ENCODE measurements around the gene HYAL3.
A peak's percentile ranks its signal among the peaks of the same experiment; 100 is the strongest.
"Not testable (repeated sequence)": the region's sequence is repeated elsewhere in the genome, so short reads cannot be mapped to it uniquely, and the experiment has no call there.

HYAL3 gene

DNA sequence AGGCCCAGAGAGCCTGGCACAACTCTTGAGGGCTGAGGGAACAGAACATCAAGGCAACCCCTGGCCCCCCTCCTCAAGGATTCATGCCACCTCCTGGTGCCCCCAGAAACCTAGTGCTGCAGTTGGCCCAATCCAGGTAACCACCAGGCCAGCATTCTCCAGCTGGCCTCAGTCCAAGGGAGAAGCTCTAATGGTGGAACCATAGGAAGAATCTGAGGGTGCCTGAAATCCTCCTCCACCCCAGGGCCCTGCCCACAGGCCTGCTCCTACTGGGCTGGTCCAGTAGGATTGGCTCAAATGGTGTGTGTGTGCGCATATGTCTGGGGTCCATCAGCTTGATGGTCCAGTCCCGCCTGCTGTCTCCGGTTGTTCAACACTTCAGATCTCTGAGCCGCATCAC, 15.6 kb upstream of the HYAL3 start:
- DNase-seq (ENCODE audit: low spot score) = no peak

DNA sequence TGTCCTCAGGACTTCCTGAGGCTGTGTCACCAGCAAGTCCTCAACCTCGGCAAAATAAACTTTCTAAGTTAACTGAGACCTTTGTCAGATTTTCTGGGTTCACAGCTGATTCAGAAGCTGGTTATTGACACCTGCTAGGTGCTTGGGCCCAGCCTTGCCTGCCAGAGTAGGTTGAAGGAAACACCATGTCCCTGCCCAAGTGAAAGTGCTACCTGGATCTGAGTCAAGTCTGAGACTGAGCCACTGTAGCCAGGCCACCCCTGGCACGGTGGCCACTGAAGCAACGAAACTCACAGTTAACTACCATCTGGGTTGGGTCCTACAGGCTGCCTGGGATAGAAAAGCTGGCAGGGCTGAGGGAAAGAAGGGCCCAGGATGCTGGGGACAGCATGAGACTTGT, 15.1 kb upstream of the HYAL3 start:
- no peak for DNase-seq (ENCODE audit: low spot score)

DNA sequence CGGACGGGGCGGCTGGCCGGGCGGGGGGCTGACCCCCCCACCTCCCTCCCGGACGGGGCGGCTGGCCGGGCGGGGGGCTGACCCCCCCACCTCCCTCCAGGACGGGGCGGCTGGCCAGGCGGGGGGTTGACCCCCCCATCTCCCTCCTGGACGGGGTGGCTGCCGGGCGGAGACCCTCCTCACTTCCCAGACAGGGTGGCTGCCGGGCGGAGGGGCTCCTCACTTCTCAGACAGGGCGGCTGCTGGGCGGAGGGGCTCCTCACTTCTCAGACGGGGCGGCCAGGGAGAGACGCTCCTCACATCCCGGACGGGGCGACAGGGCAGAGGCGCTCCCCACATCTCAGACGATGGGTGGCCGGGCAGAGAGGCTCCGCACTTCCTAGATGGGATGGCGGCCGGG, 12.8 kb upstream of the HYAL3 start:
- DNase-seq (ENCODE audit: low spot score) = not testable (repeated sequence)

DNA sequence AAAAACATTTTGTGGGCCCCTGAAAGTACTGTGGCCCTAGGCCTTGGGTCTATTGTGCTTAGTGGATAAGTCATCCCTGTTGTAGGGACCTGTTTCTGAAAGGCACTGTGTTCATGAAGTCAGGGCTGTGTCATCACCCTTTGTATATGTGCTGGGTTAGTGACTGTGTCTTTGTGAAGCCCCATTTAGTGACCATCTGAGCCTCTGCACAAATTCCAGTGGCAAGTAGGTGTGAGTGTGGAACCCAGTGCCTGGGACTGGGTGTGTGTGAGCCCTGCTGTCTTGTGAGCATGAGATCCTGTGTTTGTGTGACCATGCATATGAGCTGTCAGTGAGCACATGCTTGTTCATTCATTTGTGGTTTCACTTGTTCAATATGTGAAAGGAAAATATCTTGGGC, 5.4 kb upstream of the HYAL3 start:
- no peak for DNase-seq (ENCODE audit: low spot score)

DNA sequence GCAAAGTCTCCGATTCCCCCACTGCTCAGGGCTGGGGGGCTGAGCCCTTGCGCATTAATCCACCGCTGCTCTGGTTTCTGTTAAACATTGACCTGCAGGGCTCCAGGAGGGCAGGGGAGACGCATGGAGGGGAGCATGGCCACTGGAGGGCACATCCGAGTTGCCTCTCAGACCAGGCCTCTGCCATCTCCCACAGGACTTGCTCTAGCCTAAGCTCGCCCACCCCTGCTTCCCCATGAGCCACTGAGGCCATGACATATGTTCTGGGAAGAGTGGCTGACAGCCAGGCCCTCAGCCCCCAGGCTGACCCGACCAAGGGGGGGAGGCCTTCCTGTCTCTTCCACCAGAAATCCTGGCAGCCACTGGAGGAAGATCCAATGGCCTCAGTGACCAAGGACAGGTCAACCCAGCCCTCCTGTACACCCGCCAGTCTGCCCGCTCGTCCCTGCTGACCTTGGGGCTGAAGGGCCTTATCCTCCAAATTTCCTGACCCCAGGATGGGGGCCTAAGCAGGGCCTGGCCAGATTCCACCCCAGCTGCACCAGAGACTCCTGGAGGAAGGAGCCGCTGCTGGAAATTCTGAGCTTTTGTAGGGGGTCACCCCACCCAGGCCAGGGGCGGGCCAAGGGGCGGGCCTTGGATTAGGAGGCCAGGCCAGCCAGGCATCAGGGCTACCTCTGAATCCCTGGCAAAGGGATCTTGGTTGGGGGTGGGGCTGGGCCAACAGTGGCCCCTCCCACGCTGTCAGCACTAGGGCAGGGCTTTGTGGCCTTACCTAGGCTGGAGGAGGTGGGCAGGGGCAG, 4.0 kb upstream of the HYAL3 start, which contains the start of gene HYAL1:
TSS of gene HYAL1 (minus strand) at position 562 of the 803 bp plus-strand sequence. CDS start 618 bp downstream, outside the sequence.
- DNase-seq (ENCODE audit: low spot score) = no peak

DNA sequence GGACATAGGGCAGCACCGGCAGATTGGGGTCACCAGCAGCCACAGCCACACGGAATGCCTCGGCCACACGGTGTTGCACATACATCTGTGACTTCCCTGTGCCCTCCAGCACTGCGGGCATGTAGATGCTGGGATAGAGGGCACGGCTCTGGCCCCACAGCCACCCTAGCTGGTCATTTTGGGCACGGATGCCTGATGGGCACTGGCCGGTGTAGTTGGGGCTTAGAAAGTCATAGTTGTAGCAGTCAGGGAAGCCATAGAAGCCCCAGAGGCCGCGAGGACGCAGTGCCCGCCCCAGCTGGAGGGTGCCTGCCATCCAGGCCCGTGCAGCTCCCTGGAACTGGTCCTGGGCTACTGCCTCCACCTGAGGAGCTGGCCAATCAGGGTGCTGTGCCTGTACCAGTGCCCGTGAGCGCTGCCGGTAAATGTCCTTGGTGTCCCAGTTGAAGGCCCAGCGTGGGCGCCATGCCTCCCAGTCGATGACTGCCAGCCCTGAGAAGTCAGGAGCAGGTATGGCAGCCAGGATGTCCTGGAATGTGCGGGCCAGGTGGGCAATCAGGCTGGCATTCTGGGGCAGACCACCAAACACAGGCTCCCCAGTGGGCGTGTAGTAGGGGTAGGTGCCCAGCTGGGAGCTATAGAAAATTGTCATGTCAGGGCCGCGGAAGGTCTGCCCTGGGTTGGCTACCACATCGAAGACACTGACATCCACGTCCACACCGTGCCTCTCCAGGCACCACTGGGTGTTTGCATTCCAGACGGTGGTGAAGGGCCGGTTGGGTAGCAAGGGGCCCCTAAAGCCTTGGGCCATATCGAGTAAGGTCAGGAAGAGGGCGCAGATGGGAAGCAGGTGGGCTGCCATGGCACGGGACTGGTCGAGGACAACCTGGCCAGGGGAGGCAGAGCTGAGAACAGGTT, 3.1 kb upstream of the HYAL3 start:
- DNase-seq (ENCODE audit: low spot score) = no peak

DNA sequence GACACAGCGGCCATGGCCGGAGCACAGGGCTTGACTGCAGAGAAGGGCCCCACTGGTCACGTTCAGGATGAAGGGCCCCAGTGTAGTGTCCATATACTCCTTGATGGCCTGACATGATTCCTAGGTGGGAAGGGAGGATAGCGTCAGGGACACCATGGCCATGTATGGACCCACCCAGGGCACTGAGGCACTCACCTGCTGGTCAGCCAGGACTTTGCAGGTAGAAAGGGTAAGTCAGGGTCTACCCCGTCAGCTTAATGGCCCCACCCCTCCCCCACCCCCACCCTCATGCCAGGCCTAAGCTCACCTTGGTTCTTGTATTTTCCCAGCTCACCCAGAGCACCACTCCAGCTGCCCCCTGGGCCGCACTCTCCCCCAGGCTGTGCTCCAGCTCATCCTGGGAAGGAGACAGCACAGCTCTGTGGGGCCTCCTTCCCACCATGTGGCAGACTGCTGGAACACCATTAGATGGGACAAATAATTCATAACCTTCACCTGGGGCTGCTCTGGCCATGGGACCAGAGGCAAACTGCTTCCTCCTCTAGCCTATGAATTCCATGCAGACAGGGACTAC, 1.6 kb upstream of the HYAL3 start:
- DNase-seq (ENCODE audit: low spot score) = no peak

DNA sequence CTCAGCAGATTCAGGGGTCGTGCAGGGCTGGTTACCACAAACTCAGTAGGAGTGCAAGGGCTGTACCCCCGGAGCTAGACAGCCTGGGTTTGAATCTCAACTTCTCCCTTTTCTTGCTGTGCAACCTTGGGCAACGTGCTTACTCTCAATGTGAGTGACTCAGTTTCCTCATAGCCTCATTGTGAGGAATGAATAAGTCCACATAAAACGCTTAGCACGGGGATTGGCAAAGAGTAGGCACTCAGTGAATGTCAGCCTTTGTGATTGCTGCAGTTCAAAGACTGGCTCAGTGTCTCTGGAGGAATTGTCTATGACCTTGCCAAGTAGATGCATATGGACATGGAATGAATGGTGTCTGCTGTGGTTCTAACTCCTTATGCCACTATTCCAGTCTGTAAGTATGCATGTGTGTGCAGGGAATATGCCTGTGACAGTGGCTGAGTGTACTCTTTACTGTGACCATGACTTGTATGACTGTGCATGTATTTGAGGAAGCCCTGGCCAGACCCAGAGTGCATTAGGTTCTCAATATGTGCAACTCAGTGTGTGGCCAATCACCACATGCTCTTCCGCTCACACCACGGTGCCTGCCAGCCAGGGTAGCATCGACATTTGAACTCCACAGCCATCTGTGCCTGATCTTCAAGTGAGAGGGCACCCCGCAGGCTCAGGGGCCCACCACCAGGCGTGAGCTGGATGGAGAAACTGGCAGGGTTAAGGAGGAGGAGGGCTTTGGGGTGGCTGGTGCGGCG, 900 bp upstream of the HYAL3 start:
- DNase-seq (ENCODE audit: low spot score) = peak; percentile 30

DNA sequence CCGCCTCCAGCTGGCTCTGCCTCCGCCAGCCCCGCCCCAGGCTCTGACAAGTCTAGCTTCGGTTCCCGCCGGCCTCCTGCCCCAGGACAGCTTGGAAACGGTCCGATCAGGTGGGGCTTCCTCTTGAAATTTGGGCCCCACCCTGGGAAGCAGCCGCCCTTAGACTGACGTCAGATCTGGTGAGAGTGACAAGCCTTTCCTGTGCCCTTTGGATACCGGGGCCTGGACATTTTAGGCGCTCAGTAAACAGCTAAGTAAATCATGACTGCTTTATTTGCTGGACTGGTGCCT, 378 bp upstream of the HYAL3 start:
- DNase-seq (ENCODE audit: low spot score) = no peak

DNA sequence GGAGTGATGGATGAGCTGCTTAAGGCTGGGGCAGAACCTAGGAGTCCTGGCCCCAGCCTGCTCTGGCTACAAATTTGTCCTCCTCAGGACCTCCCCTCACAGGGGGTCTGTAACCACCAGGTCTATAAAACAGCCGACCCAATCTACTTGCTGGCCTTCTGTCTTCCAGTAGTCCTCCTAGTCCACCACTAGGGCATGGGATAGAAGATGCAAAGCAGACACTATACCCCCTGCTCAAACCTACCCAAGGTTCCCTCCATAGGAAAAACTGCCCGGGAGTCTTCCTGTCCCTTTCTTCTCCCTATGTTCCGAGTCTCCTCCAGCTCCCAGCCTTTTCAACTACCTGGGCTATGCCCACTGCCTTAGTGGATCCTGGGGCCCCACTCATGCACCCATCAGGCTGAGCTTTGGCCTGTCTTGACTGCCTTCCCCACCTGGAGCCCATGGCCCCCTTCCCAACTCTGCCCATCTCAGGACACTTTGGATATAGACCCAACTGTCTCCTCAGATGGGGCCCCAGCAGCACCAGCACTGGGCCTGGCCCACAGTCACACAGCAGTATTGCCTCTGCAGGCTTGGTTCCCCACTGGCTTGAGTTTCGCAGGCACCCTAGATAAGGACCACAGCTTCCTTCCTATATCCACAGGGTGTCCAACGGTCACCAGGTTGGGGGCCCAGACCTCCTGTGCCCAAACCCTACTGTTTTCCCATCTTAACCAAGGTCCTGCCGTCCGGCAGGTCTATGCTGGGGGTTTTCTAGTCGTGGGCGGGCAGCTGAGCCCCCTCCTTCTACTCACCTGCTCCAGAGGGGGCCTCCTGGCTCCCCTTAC, 1.1 kb downstream of the HYAL3 start:
- no peak for DNase-seq (ENCODE audit: low spot score)

DNA sequence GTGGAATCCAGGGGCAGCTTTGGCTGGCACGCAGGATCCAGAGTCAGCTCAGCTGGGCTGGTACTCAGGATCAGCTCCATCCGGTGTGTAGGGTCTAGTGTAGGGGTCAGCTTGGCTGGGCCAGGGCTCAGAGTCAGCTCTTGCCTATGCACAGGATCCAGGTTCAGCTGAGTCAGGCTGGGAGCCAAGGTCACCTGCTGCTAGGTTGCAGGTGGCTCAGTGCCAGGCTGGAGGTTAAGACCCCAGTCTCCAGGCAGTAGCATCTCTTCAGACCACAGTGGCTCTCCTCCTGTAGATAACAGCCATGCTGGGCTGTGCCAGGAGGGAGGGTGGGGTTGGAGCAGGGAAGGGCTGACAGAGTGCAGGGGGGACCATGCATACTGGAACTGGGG, 1.8 kb downstream of the HYAL3 start:
- DNase-seq (ENCODE audit: low spot score) = no peak

DNA sequence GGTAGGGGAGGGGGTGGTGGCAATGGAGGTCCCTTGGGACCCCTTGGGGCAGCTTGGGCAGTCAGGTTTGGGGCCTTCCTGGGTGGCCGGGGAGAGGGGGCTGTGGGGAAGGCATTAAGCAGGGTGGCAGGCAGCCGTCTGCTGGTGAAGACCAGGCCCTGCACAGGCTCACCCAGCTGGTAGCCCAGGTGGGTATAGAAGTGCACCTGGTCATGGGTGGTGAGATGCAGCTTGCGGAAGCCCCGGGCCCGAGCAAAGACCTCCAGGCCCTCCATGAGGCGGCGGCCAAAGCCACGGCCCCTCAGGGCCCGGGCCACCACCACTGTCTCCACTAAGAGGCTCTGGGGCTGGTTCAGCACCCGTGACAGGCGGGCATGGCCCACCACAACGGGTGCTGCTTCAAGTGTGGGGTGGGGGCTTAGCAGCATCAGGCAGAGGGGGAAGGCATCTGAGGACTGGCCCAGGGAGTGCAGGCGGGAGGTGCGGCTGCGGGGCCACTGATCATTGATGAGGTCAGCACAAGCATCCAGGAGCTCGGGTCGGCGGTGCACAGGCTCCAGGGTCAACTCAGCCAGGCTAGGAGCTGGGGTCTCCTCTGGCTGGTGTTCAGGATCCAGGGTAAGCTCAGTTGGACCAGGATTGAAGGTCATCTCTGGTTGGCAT, 2.4 kb downstream of the HYAL3 start:
- DNase-seq (ENCODE audit: low spot score) = no peak

DNA sequence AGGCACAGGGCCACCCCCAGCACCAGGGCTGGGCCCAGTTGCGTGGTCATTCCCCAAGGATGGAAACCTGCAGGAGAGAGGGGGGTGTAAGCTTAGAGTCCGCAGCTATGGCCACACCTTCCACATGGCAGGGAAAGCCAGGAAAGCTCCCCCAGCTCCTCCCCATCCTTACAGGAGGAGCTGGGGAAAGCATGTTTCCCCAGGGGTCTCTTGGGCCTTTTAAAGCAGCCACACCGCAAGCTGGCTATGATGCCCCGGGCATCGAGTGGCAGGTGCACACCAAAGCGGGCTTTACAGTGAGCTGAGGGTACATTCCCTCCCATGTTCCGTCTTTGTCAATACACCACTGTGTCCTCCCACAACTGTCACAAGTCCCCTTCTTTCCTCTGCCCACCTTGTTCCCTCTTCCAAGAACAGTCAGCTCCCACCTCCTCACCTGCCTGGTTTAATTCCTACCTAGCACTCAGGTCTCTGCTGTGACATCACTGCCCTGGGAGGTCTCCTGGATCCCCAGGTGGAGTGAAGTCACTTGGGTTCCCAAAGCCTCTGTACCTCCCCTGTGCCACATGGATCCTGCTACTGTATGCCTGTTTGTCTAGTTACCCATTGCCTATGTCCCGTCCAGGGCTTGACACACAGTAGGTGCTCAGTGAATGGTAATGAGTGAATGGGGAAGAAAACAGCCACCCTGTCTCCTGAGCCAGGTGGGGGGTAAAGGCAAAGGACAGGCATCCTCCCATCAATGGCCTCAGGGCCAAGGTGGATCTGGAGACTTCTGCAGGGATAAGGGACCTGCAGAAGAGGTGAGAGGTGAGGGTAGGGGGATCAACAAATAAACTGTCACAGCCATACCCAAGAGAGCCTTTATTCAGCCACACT, 3.4 kb downstream of the HYAL3 start:
- DNase-seq (ENCODE audit: low spot score) = no peak

DNA sequence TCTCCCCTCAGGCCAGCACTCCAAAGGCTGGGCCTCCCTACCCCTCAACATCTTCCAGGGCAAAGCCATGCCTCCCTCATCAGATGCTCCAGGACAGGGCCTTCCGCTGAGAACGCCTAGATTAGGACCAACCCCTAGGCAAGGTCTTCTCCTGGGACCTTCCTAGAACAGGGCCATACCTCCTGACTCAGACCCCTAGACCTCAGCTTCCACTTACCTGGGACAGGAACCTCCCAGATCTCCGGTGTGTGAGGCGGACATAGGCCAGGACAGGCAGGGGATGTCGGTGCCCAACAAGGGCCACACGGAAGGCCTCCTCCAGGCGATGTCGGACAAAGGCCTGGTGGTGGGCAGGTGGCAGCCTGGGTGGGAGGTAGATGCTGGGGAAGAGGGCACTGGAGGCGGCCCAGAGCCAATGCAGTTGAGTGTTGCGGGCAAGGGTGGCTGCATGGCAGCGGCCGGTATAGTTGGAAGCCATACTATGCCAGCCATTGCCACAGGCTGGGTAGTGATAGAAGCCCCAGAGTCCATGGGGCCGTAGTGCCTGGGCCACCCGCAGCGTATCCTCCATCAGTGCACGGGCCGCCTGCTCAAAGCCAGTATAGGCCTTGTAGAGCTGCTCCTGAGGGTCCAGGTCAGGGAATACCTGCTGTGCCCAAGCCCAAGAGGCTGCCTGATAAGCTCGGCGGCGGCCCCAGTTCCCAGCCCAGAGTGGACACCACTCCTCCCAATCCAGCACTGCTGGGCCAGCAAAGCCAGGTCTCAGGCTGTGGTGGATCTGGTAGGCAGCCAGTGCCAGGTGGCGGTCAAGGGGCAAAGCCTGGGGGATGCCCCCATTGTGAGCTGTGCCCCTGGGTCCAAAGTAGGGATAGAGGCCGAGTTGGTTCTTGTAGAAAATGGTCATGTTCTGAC, 4.5 kb downstream of the HYAL3 start:
- no peak for DNase-seq (ENCODE audit: low spot score)

DNA sequence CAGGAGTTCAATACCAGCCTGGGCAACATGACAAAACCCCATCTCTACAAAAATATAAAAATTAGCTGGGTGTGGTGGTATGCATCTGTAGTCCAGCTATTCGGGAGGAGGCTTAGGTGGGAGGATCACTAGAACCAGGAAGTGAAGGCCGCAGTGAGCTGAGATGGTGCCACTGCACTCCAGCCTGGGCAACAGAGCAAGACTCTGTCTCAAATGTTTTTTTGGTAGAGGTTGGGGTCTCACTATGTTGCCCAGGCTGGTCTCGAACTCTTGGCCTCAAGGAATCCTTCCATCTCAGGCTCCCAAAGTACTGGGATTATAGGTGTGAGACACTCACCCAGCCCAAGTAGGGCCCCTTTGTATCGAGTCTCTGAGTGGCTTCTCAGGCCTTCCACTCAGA, 5.1 kb downstream of the HYAL3 start:
- DNase-seq (ENCODE audit: low spot score) = no peak

DNA sequence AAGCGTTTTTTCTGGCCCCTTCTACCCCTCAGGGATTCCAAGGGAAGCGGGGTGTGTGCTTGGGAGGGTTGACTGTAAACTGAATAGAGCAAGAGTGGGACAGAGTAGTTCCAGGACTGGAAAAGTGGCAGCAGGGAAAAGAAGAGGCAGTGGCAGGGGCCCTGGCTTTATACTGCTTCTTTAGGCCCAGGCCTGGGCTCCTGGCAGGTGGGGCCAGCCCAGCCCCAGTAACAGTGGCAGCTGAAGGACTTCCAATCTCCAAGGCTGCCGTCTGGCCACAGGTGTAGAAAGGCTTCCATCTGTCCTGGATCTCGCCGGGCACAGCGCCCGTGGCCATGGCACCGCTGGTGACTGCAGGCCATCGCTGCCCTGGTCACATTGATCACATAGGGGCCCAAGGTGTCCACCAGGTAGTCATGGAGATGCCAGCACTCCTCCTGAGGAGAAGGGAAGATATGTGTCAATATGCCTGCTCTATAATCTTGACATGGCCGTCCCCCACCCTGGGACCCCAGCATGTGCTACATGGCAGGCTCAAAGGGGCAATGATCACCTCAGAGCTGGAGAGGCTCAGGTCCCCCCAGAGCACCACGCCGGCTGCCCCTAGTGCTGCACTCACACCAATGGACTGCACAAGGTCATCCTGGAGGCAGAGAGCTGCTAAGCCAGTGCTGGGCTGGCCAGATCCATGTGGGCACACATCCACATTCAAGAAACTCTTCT, 6.0 kb downstream of the HYAL3 start:
- DNase-seq (ENCODE audit: low spot score) = no peak

DNA sequence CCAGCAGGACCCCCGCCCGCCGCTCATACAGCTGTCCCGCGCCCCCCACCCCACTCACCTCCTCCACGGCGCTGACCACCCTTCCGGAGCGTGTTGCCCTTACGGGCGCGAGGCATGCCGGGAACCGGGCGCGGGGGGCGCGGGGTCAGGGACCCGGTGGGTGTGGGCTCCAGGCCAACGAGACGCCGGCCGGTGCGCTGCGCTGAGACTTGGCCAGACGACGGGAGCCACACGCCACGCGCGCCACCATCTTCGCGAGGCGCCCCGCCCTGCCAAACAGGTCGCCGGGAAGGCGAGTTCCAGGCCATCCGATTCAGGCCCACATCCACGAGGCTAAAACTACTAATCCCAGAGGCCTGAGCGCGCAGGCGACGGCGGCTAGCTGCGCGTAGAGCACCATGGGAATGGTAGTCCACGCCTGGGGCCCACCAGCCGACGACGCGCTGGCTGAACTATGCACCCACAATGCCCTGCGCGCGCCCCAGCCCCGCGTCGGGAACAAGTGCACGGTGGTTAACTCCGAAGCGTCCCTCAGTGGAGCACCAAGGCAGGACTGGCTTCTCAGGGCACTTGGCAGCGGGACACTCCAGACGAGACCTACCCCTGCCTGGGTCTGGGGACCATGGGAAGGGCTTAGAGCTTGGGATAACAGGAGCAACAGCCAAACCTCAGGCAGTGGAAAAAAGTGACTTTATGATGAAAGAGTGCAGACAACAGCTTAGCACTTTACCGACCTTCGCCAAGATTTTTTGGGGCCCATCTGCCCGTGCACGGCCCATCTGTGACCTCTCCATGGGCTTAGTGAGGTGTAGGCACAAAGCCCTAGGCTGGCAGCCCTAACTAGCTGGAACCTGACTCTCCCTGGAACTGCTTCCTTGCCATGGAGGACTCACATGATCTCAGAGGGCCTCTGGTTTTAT, 6.8 kb downstream of the HYAL3 start, which contains the start of gene IFRD2:
TSS of gene IFRD2 (minus strand) at position 271 of the 920 bp plus-strand sequence. CDS start at position 116, 155 bp downstream.
- DNase-seq (ENCODE audit: low spot score) = peak; percentile 99

Data from activated CD4-positive, alpha-beta T cell treated with anti-CD3 and anti-CD28 coated beads, Interleukin-2, Interleukin-4, amounts not matched to agents 100 ng/mL and 50 ng/mL, durations not matched to agents 16 hours and 8 hours (primary cell).